CD4-positive, alpha-beta T cell treated with Interleukin-12 subunit alpha and Interleukin-12 subunit beta, for 1 hour (primary cell): Measurements from ENCODE around the gene BUB1.
"Not testable (repeated sequence)": the region's sequence is repeated elsewhere in the genome, so short reads cannot be mapped to it uniquely, and the experiment has no call there.

Experiments
- DNase-seq: peaks from one replicate; pipeline ENCODE4 v3.0.0-alpha.2; 2020

BUB1 gene

GRCh38 chr2:110589677-110590330, 88.1 kb downstream of the BUB1 start:
- not testable (repeated sequence) for DNase-seq

GRCh38 chr2:110588520-110588919, 89.3 kb downstream of the BUB1 start:
- DNase-seq: not testable (repeated sequence)
